Esophagus muscularis mucosa (tissue), 4 donors: Measurements from ENCODE around the gene RPL38. TPM values are rescaled to one million over a fixed set of nuclear protein-coding genes. Genes with fewer than 3 reads are reported as not detected.

Source experiments
- DNase-seq: peaks from one replicate; pipeline ENCODE4 v3.0.0-alpha.2; 2017; ENCODE audit errors: extremely low spot score
- H3K27ac ChIP-seq, 4 donors: fragments of 200-600 bp; sonication (generic); replicated peaks in 1 of 4; 1 replicate in 3 of 4; 2 replicates in 1 of 4; pipeline ENCODE4 v1.5.1; 2016 to 2019; ENCODE audit warnings: mild to moderate bottlenecking in 1 of 4
- H3K27me3 ChIP-seq, 4 donors: fragments of 200-600 bp; sonication (generic); one replicate each; pipeline versions ENCODE4 v1.5.1 to v1.6.0; 2016 to 2019
- H3K36me3 ChIP-seq, 4 donors: fragments of 200-600 bp; sonication (generic); one replicate each; pipeline ENCODE4 v1.5.1; 2016 to 2019
- H3K4me1 ChIP-seq, 4 donors: fragments of 200-600 bp; sonication (generic); one replicate each; pipeline ENCODE4 v1.5.1; 2016 to 2019
- H3K4me3 ChIP-seq, 4 donors: fragments of 200-600 bp; sonication (generic); 1 replicate in 2 of 4; 2 replicates in 2 of 4; pipeline ENCODE4 v1.5.1; 2016 to 2019; ENCODE audit warnings: mild to moderate bottlenecking in 4 of 4, moderate library complexity in 1 of 4
- H3K9me3 ChIP-seq, 4 donors: fragments of 200-600 bp; sonication (generic); 1 replicate in 3 of 4; 2 replicates in 1 of 4; pipeline ENCODE4 v1.5.1; 2016 to 2019
- EP300 ChIP-seq: sonication (generic); formaldehyde crosslinking; IDR thresholded peaks from one replicate; pipeline ENCODE4 v1.6.1; 2017; ENCODE audit warnings: antibody characterized with exemption
- POLR2A ChIP-seq: fragments of 450-650 bp; IDR thresholded peaks from one replicate; pipeline ENCODE4 v1.6.1; 2017; ENCODE audit warnings: antibody characterized with exemption, moderate library complexity, mild to moderate bottlenecking, low read depth
- POLR2AphosphoS5 ChIP-seq, 2 donors: sonication (generic); formaldehyde crosslinking; IDR thresholded peaks; one replicate each; pipeline ENCODE4 v1.6.1; 2017; ENCODE audit warnings: antibody characterized with exemption in 2 of 2
- WGBS: methylation state at CpG from one replicate; pipeline ENCODE4 v1.1.5; 2018; 5-methylcytosine and 5-hydroxymethylcytosine counted together
- intact Hi-C: fragments of 100-400 bp; cut with DNase I; formaldehyde crosslinking; loops from one replicate; pipeline ENCODE4 v1.15.1; 2023
- total RNA-seq, 4 donors: library from RNA; depleted of rRNA; stranded (reverse); fragments of >200 nt; gene quantifications; one replicate each; pipeline versions ENCODE4 v1.1.0 to v1.2.1, GENCODE V29; 2016
- TF ChIP-seq, protein P1 (sequence below), 3 experiments: fragments of 200-600 bp in 2 of 3; fragments of 450-650 bp in 1 of 3; sonication (generic) in 2 of 3; IDR thresholded peaks; one replicate each; pipeline ENCODE4 v1.5.1; 2017 to 2019; ENCODE audit warnings: antibody characterized with exemption in 3 of 3, mild to moderate bottlenecking in 2 of 3, moderate library complexity in 1 of 3

RPL38 gene
- total RNA-seq, 4 donors from 2014 or later = 445 to 1,296 (median 979) TPM

DNA sequence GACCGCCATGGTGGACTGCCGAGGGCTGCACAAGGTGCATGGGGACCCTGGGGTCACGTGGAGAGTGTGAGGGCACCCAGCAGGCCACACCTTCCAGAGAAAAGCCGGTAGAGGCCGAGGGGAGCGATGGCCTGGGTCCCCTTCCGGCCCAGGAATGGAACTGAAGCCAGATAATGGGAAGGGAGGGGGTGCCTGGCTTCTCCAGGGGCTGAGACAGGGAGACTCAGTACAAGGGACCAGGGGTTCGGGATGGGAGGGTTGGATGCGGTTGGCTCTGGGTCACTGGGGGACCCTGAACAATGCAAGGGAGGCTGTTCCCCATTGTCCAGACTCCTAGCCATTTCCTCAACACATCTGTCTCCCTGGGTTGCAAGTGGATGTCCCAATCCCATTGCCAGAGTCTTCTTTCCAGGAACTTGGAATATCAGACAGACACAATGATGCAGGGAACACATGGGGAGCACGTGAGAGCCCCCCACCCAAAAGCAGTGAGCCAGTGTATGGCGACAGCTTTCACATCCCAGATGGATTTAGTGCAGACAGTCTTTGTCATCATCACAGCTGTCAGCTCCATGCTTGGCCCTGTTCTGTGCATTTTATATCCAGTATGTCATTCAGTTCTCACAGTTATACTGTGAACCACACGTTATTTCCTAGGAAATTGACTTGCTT lies 47.0 kb downstream of the RPL38 start:
- Histone ChIP-seq H3K9me3 (no peaks in the 10 kb centered on the region), H3K4me1 (peaks cover 0 to 5% (median 2%) of the 10 kb centered on the region in 4 donors), H3K36me3 (peaks cover 0 to 51% (median 26%) of the 10 kb centered on the region in 4 donors), H3K27me3 (no peaks in the 10 kb centered on the region), H3K4me3 (no peak overlapping the region), H3K27ac (no peak overlapping the region)
- TF ChIP-seq POLR2A = no peak
- TF ChIP-seq, protein P1, sequence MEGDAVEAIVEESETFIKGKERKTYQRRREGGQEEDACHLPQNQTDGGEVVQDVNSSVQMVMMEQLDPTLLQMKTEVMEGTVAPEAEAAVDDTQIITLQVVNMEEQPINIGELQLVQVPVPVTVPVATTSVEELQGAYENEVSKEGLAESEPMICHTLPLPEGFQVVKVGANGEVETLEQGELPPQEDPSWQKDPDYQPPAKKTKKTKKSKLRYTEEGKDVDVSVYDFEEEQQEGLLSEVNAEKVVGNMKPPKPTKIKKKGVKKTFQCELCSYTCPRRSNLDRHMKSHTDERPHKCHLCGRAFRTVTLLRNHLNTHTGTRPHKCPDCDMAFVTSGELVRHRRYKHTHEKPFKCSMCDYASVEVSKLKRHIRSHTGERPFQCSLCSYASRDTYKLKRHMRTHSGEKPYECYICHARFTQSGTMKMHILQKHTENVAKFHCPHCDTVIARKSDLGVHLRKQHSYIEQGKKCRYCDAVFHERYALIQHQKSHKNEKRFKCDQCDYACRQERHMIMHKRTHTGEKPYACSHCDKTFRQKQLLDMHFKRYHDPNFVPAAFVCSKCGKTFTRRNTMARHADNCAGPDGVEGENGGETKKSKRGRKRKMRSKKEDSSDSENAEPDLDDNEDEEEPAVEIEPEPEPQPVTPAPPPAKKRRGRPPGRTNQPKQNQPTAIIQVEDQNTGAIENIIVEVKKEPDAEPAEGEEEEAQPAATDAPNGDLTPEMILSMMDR (IDR thresholded peaks at IDR 0.05) = no peak
- TF ChIP-seq EP300 = no peak
- TF ChIP-seq POLR2AphosphoS5 (IDR thresholded peaks at IDR 0.05) = no peak
- intact Hi-C loops = no loop called here
- WGBS = 73% methylated on average over 12 of the region's 12 CpGs
- no peak for DNase-seq

DNA sequence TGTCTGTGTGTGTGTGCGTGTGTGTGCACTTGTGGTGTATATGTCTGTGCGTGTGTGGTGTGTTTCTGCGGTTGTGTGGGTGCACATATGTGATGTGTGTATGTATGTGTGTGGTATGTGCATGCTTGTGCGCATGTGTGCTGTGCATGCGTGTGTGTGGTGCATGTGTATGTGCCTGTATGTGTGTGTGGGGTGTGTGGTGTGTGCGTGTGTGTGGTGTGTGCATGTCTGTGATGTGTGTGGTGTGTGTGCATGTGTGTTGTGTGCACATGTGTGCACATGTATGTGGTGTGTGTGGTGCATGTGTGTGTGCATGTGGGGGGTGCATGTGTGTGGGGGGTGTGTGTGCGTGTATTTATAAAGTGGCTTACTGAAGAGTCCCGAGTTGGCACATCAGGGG lies 47.6 kb downstream of the RPL38 start:
- Histone ChIP-seq H3K27ac (no peak overlapping the region), H3K4me1 (peaks cover 0 to 4% (median 2%) of the 10 kb centered on the region in 4 donors), H3K36me3 (peaks cover 0 to 57% (median 28%) of the 10 kb centered on the region in 4 donors), H3K4me3 (no peak overlapping the region), H3K27me3 (no peaks in the 10 kb centered on the region), H3K9me3 (no peaks in the 10 kb centered on the region)
- DNase-seq = no peak
- no peak for TF ChIP-seq EP300
- no peak for TF ChIP-seq POLR2AphosphoS5 (IDR thresholded peaks at IDR 0.05)
- no peak for TF ChIP-seq POLR2A
- TF ChIP-seq, protein P1 (IDR thresholded peaks at IDR 0.05) = no peak
- intact Hi-C loops = no loop called here
- 86% methylated on average over 8 of the region's 8 CpGs for WGBS

DNA sequence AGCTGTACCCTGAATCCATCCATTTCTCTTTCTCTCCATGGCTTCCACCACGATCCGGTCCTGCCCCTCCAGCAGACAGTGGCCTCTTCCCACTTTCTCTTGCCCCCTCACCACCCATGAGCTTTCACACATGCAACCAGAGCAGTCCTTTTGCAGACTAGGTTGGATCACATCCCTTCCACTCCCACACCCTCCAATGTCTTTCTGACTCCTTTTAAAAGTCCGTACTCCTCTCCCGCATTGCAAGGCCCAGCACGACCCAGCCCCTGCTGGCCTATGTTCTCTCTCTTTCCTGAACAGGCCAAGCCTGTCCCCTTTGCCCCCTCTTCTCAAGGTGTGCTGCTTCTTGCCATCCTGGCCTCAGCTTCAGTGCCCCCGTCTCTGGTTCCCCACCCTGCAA lies 48.1 kb downstream of the RPL38 start:
- 90% methylated on average over 6 of the region's 6 CpGs for WGBS
- no peak overlapping the region for H3K4me3 ChIP-seq
- intact Hi-C loops = no loop called here
- DNase-seq = no peak
- TF ChIP-seq POLR2A (no peak), EP300 (no peak), POLR2AphosphoS5 (IDR thresholded peaks at IDR 0.05) (no peak)
- TF ChIP-seq, protein P1 (IDR thresholded peaks at IDR 0.05) = no peak
- no peaks in the 10 kb centered on the region for H3K27me3 ChIP-seq
- H3K36me3 ChIP-seq = peaks cover 0 to 61% (median 30%) of the 10 kb centered on the region in 4 donors
- no peak overlapping the region for H3K27ac ChIP-seq
- H3K9me3 ChIP-seq = no peaks in the 10 kb centered on the region
- peaks cover 0 to 4% (median 0%) of the 10 kb centered on the region in 4 donors for H3K4me1 ChIP-seq

DNA sequence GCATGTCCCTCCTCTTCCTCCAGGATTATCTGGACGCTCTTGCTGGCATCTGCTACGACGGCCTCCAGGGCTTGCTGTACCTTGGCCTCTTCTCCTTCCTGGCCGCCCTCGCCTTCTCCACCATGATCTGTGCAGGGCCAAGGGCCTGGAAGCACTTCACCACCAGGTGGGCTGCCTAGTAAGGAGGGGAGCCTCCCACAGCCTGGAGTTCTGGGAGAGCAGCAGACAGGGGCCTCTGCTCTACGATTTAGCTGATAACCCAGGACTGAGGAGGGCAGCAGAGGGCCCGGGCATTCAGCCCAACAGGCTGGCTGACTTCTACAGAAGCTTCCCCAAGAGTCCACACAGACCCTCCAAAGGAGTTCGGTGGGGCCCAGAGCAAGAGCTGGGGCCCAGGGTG lies 48.7 kb downstream of the RPL38 start:
- TF ChIP-seq, protein P1 (IDR thresholded peaks at IDR 0.05) = no peak
- no peak for TF ChIP-seq POLR2A
- TF ChIP-seq POLR2AphosphoS5 (IDR thresholded peaks at IDR 0.05) = no peak
- TF ChIP-seq EP300 = no peak
- Histone ChIP-seq H3K4me1 (peaks cover 0 to 4% (median 0%) of the 10 kb centered on the region in 4 donors), H3K27me3 (no peaks in the 10 kb centered on the region), H3K4me3 (no peak overlapping the region), H3K27ac (no peak overlapping the region), H3K9me3 (no peaks in the 10 kb centered on the region), H3K36me3 (peaks cover 0 to 67% (median 33%) of the 10 kb centered on the region in 4 donors)
- intact Hi-C loops = no loop called here
- DNase-seq = no peak
- WGBS = 86% methylated on average over 6 of the region's 8 CpGs

DNA sequence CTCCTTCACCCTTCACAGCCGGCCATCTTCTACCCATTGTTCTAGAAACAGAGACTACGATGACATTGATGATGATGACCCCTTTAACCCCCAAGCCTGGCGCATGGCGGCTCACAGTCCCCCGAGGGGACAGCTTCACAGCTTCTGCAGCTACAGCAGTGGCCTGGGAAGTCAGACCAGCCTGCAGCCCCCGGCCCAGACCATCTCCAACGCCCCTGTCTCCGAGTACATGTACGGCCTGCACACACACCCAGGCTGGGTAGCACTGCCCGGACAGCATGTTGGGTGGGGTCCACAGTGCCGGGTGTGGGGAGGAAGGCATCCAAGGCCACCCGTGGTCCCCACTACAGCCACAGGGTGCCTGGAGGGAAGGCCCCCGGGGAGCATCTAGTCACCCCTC lies 49.6 kb downstream of the RPL38 start:
- TF ChIP-seq EP300 (no peak), POLR2A (no peak), POLR2AphosphoS5 (IDR thresholded peaks at IDR 0.05) (no peak)
- TF ChIP-seq, protein P1 (IDR thresholded peaks at IDR 0.05) = no peak
- peaks cover 0 to 67% (median 33%) of the 10 kb centered on the region in 4 donors for H3K36me3 ChIP-seq
- intact Hi-C loops = no loop called here
- no peaks in the 10 kb centered on the region for H3K9me3 ChIP-seq
- no peaks in the 10 kb centered on the region for H3K27me3 ChIP-seq
- H3K4me3 ChIP-seq = no peak overlapping the region
- no peak overlapping the region for H3K27ac ChIP-seq
- no peak for DNase-seq
- WGBS = 97% methylated on average over 13 of the region's 13 CpGs
- peaks cover 0 to 4% (median 0%) of the 10 kb centered on the region in 4 donors for H3K4me1 ChIP-seq
